ENCODE results near the gene HYAL1. TPM values are rescaled to one million over a fixed set of nuclear protein-coding genes. Genes with fewer than 3 reads are reported as not detected.

The HYAL1 gene
- total RNA-seq, 2 experiments from 2014 or later = 0.35 TPM; not detected in 1

GRCh38 chr3:50340147-50340447, 36.7 kb upstream of the HYAL1 start:
- Mint-ChIP-seq H3K9me3 (no peaks in the 10 kb centered on the region), H3K36me3 (peaks cover 46% of the 10 kb centered on the region), H3K4me3 (peak overlapping the region; percentile 97), H3K4me1 (peaks cover 32% of the 10 kb centered on the region), H3K27ac (peak overlapping the region; percentile 98), H3K27me3 (no peaks in the 10 kb centered on the region)
- DNase-seq = no peak

GRCh38 chr3:50339485-50340146, 36.2 kb upstream of the HYAL1 start:
- Mint-ChIP-seq H3K4me3 (peak overlapping the region; percentile 97), H3K27me3 (no peaks in the 10 kb centered on the region), H3K4me1 (peaks cover 32% of the 10 kb centered on the region), H3K27ac (peak overlapping the region; percentile 98), H3K36me3 (peaks cover 47% of the 10 kb centered on the region), H3K9me3 (no peaks in the 10 kb centered on the region)
- DNase-seq = no peak

GRCh38 chr3:50338965-50339364, 35.6 kb upstream of the HYAL1 start:
- H3K9me3 Mint-ChIP-seq = no peaks in the 10 kb centered on the region
- peaks cover 53% of the 10 kb centered on the region for H3K36me3 Mint-ChIP-seq
- no peaks in the 10 kb centered on the region for H3K27me3 Mint-ChIP-seq
- peak overlapping the region; percentile 98 for H3K27ac Mint-ChIP-seq
- H3K4me1 Mint-ChIP-seq = peaks cover 37% of the 10 kb centered on the region
- DNase-seq = no peak
- H3K4me3 Mint-ChIP-seq = peak overlapping the region; percentile 97

- peak; percentile 98 for DNase-seq
- H3K27ac Mint-ChIP-seq = peak overlapping the region; percentile 98
- peak overlapping the region; percentile 97 for H3K4me3 Mint-ChIP-seq
- H3K9me3 Mint-ChIP-seq = no peaks in the 10 kb centered on the region
- peaks cover 62% of the 10 kb centered on the region for H3K36me3 Mint-ChIP-seq
- peaks cover 47% of the 10 kb centered on the region for H3K4me1 Mint-ChIP-seq
- H3K27me3 Mint-ChIP-seq = no peaks in the 10 kb centered on the region
Measured at GRCh38 chr3:50337175-50337861, 33.9 kb upstream of the HYAL1 start.

GRCh38 chr3:50336452-50337174, 33.2 kb upstream of the HYAL1 start:
- H3K27ac Mint-ChIP-seq = peak overlapping the region; percentile 98
- no peak for DNase-seq
- peaks cover 49% of the 10 kb centered on the region for H3K4me1 Mint-ChIP-seq
- no peaks in the 10 kb centered on the region for H3K9me3 Mint-ChIP-seq
- H3K27me3 Mint-ChIP-seq = no peaks in the 10 kb centered on the region
- H3K36me3 Mint-ChIP-seq = peaks cover 66% of the 10 kb centered on the region
- peak overlapping the region; percentile 97 for H3K4me3 Mint-ChIP-seq

- peak overlapping the region; percentile 88 for H3K27ac Mint-ChIP-seq
- no peaks in the 10 kb centered on the region for H3K9me3 Mint-ChIP-seq
- peaks cover 59% of the 10 kb centered on the region for H3K36me3 Mint-ChIP-seq
- no peaks in the 10 kb centered on the region for H3K27me3 Mint-ChIP-seq
- H3K4me1 Mint-ChIP-seq = peaks cover 41% of the 10 kb centered on the region
- H3K4me3 Mint-ChIP-seq = peak overlapping the region; percentile 97
- no peak for DNase-seq
Measured at GRCh38 chr3:50334339-50335075, 31.1 kb upstream of the HYAL1 start.

- Mint-ChIP-seq H3K9me3 (no peaks in the 10 kb centered on the region), H3K4me1 (peaks cover 42% of the 10 kb centered on the region), H3K27me3 (no peaks in the 10 kb centered on the region), H3K4me3 (peak overlapping the region; percentile 97), H3K27ac (peak overlapping the region; percentile 88), H3K36me3 (peaks cover 52% of the 10 kb centered on the region)
- no peak for DNase-seq
Measured at GRCh38 chr3:50333744-50334328, 30.5 kb upstream of the HYAL1 start.

- Mint-ChIP-seq H3K9me3 (no peaks in the 10 kb centered on the region), H3K4me1 (peaks cover 42% of the 10 kb centered on the region), H3K27ac (peak overlapping the region; percentile 34), H3K27me3 (no peaks in the 10 kb centered on the region), H3K4me3 (no peak overlapping the region), H3K36me3 (peaks cover 35% of the 10 kb centered on the region)
- no peak for DNase-seq
Measured at GRCh38 chr3:50331364-50331907, 28.1 kb upstream of the HYAL1 start.

- Mint-ChIP-seq H3K4me1 (peaks cover 38% of the 10 kb centered on the region), H3K36me3 (peaks cover 26% of the 10 kb centered on the region), H3K27ac (no peak overlapping the region), H3K9me3 (no peaks in the 10 kb centered on the region), H3K27me3 (no peaks in the 10 kb centered on the region), H3K4me3 (no peak overlapping the region)
- no peak for DNase-seq
Measured at GRCh38 chr3:50330330-50330729, 27.0 kb upstream of the HYAL1 start.

- peak within 1 kb of the TSS; percentile 82 for H3K27ac Mint-ChIP-seq
- H3K36me3 Mint-ChIP-seq = peaks cover 9% of the 10 kb centered on the region
- H3K9me3 Mint-ChIP-seq = no peaks in the 10 kb centered on the region
Measured at GRCh38 chr3:50327943-50328691, 24.7 kb upstream of the HYAL1 start, which contains the start of gene TUSC2. Gene TUSC2, minus strand, starts transcription at chr3:50328223. Its CDS starts 124 bp downstream, at chr3:50328099.

GRCh38 chr3:50327129-50327528, 23.8 kb upstream of the HYAL1 start:
- peaks cover 32% of the 10 kb centered on the region for H3K4me1 Mint-ChIP-seq
- no peaks in the 10 kb centered on the region for H3K27me3 Mint-ChIP-seq
- no peak for DNase-seq
- peak overlapping the region; percentile 67 for H3K27ac Mint-ChIP-seq
- peak overlapping the region; percentile 87 for H3K4me3 Mint-ChIP-seq
- H3K36me3 Mint-ChIP-seq = peaks cover 4% of the 10 kb centered on the region
- no peaks in the 10 kb centered on the region for H3K9me3 Mint-ChIP-seq

More at GRCh38 chr3:50327943-50328691, 24.7 kb upstream of the HYAL1 start, which contains the start of gene TUSC2:
- H3K4me3 Mint-ChIP-seq = peak within 1 kb of the TSS; percentile 87
- H3K27me3 Mint-ChIP-seq = no peaks in the 10 kb centered on the region
- H3K4me1 Mint-ChIP-seq = peaks cover 34% of the 10 kb centered on the region
- DNase-seq = peak; percentile 95

- Mint-ChIP-seq H3K27me3 (no peaks in the 10 kb centered on the region), H3K36me3 (peaks cover 2% of the 10 kb centered on the region), H3K27ac (no peak overlapping the region), H3K4me1 (peaks cover 32% of the 10 kb centered on the region), H3K9me3 (no peaks in the 10 kb centered on the region), H3K4me3 (no peak overlapping the region)
- DNase-seq = no peak
Measured at GRCh38 chr3:50326182-50326541, 22.8 kb upstream of the HYAL1 start.

GRCh38 chr3:50325497-50326181, 22.3 kb upstream of the HYAL1 start:
- Mint-ChIP-seq H3K4me1 (peaks cover 32% of the 10 kb centered on the region), H3K27ac (no peak overlapping the region), H3K36me3 (peaks cover 2% of the 10 kb centered on the region), H3K4me3 (no peak overlapping the region), H3K9me3 (no peaks in the 10 kb centered on the region), H3K27me3 (no peaks in the 10 kb centered on the region)
- DNase-seq = no peak
